DND-41 (cell line): ENCODE results near the gene ME2.

Source experiments
- EZH2 ChIP-seq: IDR thresholded peaks from 3 replicates; pipeline ENCODE4 v1.6.1; 2012; ENCODE audit warnings: borderline replicate concordance, low read depth, mild to moderate bottlenecking, moderate library complexity, low read length, inconsistent platforms; ENCODE audit not compliant: severe bottlenecking
- TF ChIP-seq, protein P1 (sequence below): IDR thresholded peaks from 2 replicates; pipeline ENCODE4 v1.5.1; 2012; ENCODE audit warnings: borderline replicate concordance, low read length, moderate library complexity, mild to moderate bottlenecking; ENCODE audit not compliant: poor library complexity, severe bottlenecking; ENCODE audit errors: extremely low read depth

DNA sequence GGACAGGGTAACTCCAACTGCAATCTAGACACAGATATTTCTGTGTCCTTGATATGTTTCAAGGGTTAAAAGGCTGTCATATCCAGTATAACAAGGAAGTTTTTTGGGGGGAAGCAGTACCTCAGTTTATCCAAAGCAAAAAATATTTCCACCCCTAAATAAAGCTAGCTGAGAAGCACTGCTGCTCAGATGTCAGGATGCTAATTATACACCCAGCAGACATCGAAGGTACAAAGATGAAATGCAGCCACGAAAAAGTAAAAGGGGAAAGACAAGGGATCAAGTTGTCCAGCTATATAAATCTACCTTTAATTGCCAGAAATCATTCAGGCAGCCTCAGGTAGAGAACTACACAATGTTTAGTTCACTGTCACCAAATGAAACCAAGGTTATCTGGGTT is 115.1 kb downstream of the ME2 start:
- TF ChIP-seq, protein P1, sequence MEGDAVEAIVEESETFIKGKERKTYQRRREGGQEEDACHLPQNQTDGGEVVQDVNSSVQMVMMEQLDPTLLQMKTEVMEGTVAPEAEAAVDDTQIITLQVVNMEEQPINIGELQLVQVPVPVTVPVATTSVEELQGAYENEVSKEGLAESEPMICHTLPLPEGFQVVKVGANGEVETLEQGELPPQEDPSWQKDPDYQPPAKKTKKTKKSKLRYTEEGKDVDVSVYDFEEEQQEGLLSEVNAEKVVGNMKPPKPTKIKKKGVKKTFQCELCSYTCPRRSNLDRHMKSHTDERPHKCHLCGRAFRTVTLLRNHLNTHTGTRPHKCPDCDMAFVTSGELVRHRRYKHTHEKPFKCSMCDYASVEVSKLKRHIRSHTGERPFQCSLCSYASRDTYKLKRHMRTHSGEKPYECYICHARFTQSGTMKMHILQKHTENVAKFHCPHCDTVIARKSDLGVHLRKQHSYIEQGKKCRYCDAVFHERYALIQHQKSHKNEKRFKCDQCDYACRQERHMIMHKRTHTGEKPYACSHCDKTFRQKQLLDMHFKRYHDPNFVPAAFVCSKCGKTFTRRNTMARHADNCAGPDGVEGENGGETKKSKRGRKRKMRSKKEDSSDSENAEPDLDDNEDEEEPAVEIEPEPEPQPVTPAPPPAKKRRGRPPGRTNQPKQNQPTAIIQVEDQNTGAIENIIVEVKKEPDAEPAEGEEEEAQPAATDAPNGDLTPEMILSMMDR: no peak
- no peak for TF ChIP-seq EZH2
